H1 (cell line): Measurements from ENCODE around the gene TRIM47. TPM values are rescaled to one million over a fixed set of nuclear protein-coding genes. Genes with fewer than 3 reads are reported as not detected.

Source experiments
- KDM1A ChIP-seq: fragments of 200-600, 300-600 bp; sonication (generic); IDR thresholded peaks from 2 replicates; pipeline ENCODE4 v1.7.1; 2016; ENCODE audit warnings: mild to moderate bottlenecking, low read length, borderline replicate concordance
- KDM5A ChIP-seq: fragments of 200-600 bp; IDR thresholded peaks from 2 replicates; pipeline ENCODE4 v1.7.1; 2012; ENCODE audit warnings: mild to moderate bottlenecking, low read length, inconsistent platforms, mixed read lengths
- POU5F1 ChIP-seq: IDR thresholded peaks from 2 replicates; pipeline ENCODE4 v1.6.1; 2011; ENCODE audit warnings: low read depth, mild to moderate bottlenecking, low read length, moderate library complexity
- RFX5 ChIP-seq: IDR thresholded peaks from 2 replicates; pipeline ENCODE4 v1.6.1; 2011; ENCODE audit warnings: low read depth, low read length, improper control_type of control experiment, borderline replicate concordance
- SIRT6 ChIP-seq: IDR thresholded peaks from one replicate; pipeline ENCODE4 v1.7.1; 2012; ENCODE audit warnings: low read length, inconsistent platforms
- SUZ12 ChIP-seq: fragments of 200-600 bp; sonication (generic); IDR thresholded peaks from 2 replicates; pipeline ENCODE4 v1.6.1; 2012; ENCODE audit warnings: mild to moderate bottlenecking, inconsistent platforms, low read length, moderate library complexity, mixed read lengths
- TAF1 ChIP-seq: IDR thresholded peaks from 2 replicates; pipeline ENCODE4 v1.6.1; 2011; ENCODE audit warnings: mild to moderate bottlenecking, low read depth, low read length
- polyA plus RNA-seq, 7 experiments: library from polyadenylated mRNA; depleted of rRNA in 3 of 7; stranded (reverse) in 5 of 7; unstranded in 2 of 7; fragments of >200 nt in 5 of 7; fragments of 200-250 nt in 2 of 7; gene quantifications; 1 replicate in 5 of 7; 2 replicates in 1 of 7; 4 replicates in 1 of 7; pipeline versions ENCODE4 v1.2.1 to v1.2.3, GENCODE V29; 2011 to 2013; ENCODE audit warnings: missing spikeins in 2 of 7, mixed read lengths in 2 of 7
- total RNA-seq: library from RNA; stranded (reverse); fragmentation: NEBNext Ultra II Directional; extraction: Animal tissue kit (Norgen Biotek cat#: 25700); gene quantifications from 2 replicates; pipeline ENCODE4 v1.2.1, GENCODE V29; 2021
- TF ChIP-seq, protein P1 (sequence below): IDR thresholded peaks from 2 replicates; pipeline ENCODE4 v1.6.1; 2011; ENCODE audit warnings: low read length, improper control_type of control experiment

TRIM47 gene
- total and polyA plus RNA-seq, 2 of the 8 experiments (the other 6 are each of a cell fraction or from before 2014, with no cell fraction given), result 6.3 to 6.4 TPM

DNA sequence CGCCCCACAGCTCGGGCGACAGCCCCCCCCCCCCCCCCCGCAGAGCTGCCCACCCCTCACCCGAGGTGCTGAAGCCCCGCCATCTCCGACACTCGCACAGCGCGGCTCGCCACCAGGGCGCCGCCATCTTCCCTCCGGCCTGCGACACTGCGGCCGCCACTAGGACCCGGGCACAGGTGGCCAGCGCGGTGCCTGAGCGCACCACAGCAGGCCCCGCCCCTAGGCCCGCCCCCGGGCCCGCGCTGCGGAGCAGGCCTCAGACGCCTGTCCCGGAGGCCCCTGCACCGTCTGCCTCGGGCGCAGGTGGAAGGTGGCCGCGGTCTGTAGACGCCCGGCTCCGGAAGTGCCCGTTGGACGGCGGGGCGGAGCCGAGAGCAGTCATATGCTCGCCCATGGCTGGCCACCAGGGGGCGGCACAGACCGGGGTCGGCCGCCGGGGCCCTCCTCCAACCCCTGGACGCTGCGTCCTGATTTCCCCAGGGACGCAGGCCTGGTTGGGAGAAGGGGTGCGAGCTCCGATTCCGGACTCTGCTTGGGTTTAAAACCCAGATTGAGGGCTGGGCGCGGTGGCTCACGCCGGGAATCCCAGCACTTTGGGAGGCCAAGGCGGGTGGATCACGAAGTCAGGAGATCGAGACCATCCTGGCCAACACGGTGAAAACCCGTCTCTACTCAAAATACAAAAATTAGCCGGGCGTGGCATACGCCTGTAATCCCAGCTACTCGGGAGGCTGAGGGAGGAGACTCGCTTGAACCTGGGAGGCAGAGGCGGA lies 26.6 kb upstream of the TRIM47 start, which contains the start of gene MRPL38 (continued):
- TF ChIP-seq KDM1A (no peak), SUZ12 (no peak), RFX5 (no peak), POU5F1 (no peak), SIRT6 (no peak), KDM5A (peak; percentile 74; the same call in 1 of the 2 replicates), TAF1 (peak; percentile 90)
- TF ChIP-seq, protein P1, sequence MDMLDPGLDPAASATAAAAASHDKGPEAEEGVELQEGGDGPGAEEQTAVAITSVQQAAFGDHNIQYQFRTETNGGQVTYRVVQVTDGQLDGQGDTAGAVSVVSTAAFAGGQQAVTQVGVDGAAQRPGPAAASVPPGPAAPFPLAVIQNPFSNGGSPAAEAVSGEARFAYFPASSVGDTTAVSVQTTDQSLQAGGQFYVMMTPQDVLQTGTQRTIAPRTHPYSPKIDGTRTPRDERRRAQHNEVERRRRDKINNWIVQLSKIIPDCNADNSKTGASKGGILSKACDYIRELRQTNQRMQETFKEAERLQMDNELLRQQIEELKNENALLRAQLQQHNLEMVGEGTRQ, result no peak; the same call in 1 of the 2 replicates
- TF ChIP-seq, all 59 proteins: peak for 18
